ENCODE measurements around the gene ALDH18A1. TPM values are rescaled to one million over a fixed set of nuclear protein-coding genes. Genes with fewer than 3 reads are reported as not detected.

The ALDH18A1 gene
- total and polyA plus RNA-seq, 12 donors: 5.9 to 19.5 (median 12.9) TPM

DNA sequence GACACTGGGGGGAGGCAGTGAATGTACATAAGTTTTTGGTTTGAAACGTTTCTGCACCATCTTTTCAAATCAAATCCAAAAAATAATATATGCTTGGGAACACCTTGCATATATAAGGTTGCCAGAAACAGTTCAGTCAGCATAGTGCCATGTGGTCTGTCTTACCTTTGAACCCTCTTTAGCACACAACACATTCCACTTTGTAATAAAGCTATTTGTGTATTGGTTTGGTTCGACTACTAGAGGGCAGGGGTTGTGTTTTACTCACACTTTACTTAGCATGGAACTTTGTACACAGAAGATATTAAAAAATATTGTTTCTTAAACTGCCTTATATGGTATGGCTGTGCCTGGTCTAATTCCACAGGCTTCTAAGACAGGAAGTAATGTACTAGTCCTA, 43.2 kb downstream of the ALDH18A1 start:
- Histone ChIP-seq H3K36me3 (peaks cover 0 to 100% (median 59%) of the 10 kb centered on the region in 9 donors), H3K9me3 (no peaks in the 10 kb centered on the region), H3K27me3 (no peaks in the 10 kb centered on the region), H3K4me1 (no peaks in the 10 kb centered on the region), H3K4me3 (no peak overlapping the region), H3K27ac (no peak overlapping the region)
- ATAC-seq (no peak), DNase-seq (no peak)
- TF ChIP-seq, protein P1, sequence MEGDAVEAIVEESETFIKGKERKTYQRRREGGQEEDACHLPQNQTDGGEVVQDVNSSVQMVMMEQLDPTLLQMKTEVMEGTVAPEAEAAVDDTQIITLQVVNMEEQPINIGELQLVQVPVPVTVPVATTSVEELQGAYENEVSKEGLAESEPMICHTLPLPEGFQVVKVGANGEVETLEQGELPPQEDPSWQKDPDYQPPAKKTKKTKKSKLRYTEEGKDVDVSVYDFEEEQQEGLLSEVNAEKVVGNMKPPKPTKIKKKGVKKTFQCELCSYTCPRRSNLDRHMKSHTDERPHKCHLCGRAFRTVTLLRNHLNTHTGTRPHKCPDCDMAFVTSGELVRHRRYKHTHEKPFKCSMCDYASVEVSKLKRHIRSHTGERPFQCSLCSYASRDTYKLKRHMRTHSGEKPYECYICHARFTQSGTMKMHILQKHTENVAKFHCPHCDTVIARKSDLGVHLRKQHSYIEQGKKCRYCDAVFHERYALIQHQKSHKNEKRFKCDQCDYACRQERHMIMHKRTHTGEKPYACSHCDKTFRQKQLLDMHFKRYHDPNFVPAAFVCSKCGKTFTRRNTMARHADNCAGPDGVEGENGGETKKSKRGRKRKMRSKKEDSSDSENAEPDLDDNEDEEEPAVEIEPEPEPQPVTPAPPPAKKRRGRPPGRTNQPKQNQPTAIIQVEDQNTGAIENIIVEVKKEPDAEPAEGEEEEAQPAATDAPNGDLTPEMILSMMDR (IDR thresholded peaks at IDR 0.05): no peak
- intact Hi-C loops (cut with DNase I): loop anchor here in 1 of 10 donors (10.0 kb wide), 1 partner anchor 399 kb away; no protein-coding TSS in a partner anchor
- 93% methylated on average over 2 of the region's 2 CpGs for WGBS, 2 donors

DNA sequence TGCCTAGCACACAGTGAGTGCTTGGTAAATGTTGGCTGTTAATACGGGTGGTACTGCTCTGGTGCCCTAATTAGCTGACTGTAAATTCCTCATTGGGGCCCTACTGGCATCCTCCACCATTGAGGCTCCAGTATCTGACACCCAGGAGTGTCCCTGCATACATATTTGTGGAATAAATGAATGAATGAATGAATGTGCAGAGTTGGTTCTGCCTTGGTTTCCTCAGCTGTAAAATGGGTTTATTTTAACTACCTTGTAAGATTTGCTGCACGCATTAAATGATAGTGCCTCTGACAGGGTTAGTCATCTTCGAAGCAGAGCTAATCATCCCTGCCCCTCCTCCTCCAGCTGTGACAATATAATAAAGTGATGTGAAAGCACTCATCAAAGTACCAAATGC, 45.8 kb downstream of the ALDH18A1 start:
- Histone ChIP-seq H3K4me1 (peaks cover 0 to 9% (median 3%) of the 10 kb centered on the region in 9 donors), H3K27ac (no peak overlapping the region), H3K9me3 (no peaks in the 10 kb centered on the region), H3K4me3 (no peak overlapping the region), H3K36me3 (peaks cover 0 to 100% (median 38%) of the 10 kb centered on the region in 9 donors), H3K27me3 (no peaks in the 10 kb centered on the region)
- ATAC-seq: no peak
- intact Hi-C loops (cut with DNase I): loop anchor here in 1 of 10 donors (10.0 kb wide), 1 partner anchor 396 kb away; no protein-coding TSS in a partner anchor
- TF ChIP-seq, protein P1 (IDR thresholded peaks at IDR 0.05): no peak
- DNase-seq: no peak
- 97% methylated on average over 3 of the region's 3 CpGs for WGBS, 2 donors

DNA sequence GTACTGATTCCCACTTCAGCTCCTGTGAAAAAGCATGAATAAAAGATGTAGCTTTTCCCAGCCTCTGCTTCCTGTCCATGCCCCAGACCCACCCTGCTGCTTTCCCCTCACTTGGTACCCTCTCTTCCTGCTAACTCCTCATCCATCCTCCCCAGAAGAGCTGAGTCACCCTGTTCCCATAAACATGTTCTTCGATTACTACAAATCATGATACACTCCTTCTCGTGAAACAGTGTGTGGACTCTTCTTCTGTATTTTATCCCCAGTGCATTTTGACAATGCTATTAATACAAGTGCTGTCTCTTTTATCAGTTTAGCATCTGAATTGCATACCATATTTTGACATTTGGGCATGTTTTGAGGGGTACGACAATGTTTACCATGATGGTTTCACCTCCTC, 49.6 kb downstream of the ALDH18A1 start:
- Histone ChIP-seq H3K36me3 (peaks cover 0 to 74% (median 22%) of the 10 kb centered on the region in 9 donors), H3K4me3 (no peak overlapping the region), H3K9me3 (no peaks in the 10 kb centered on the region), H3K27me3 (no peaks in the 10 kb centered on the region), H3K4me1 (peaks cover 0 to 22% (median 16%) of the 10 kb centered on the region in 9 donors), H3K27ac (peak overlapping the region in 2 of 10 donors; percentile 15)
- WGBS, 2 donors: 76 to 85% methylated on average over 3 of the region's 3 CpGs
- TF ChIP-seq, protein P1 (IDR thresholded peaks at IDR 0.05): no peak
- ATAC-seq (peak in 1 of 8 donors; percentile 29), DNase-seq (no peak)
- intact Hi-C loops (cut with DNase I): loop anchor here in 3 of 10 donors (10.0 kb wide), 1 partner anchor 362 kb away; no protein-coding TSS in a partner anchor

DNA sequence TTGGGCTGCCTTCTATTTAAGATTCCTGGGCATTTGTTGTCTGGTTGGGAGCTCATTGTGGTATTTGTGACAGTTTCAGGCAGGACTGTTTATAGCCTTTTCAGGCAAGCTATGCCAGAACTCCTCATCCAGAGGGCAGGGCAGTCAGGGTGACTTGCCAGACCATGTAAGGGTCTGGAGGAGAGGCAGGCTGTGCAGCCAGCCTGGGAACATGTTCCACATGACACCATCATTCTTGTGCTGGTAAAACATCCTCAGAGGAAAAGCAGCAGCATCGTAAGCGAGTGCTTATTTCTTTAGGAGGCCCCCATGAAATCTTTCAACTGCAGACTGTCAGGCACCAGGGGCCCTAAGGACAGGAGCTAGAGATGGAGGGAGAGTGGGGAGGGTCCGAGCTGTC, 51.3 kb downstream of the ALDH18A1 start:
- TF ChIP-seq, protein P1 (IDR thresholded peaks at IDR 0.05): no peak
- DNase-seq: peak in 1 of 2 donors; percentile 26
- intact Hi-C loops (cut with DNase I): loop anchor here in 3 of 10 donors (10.0 kb wide), 1 partner anchor 360 kb away; no protein-coding TSS in a partner anchor
- no peaks in the 10 kb centered on the region for H3K9me3 ChIP-seq
- no peak overlapping the region for H3K4me3 ChIP-seq
- ATAC-seq: peak; percentile 49 to 86 (median 64)
- H3K36me3 ChIP-seq: peaks cover 0 to 56% (median 10%) of the 10 kb centered on the region in 9 donors
- H3K27me3 ChIP-seq: no peaks in the 10 kb centered on the region
- H3K27ac ChIP-seq: peak overlapping the region in 6 of 10 donors; percentile 61 to 82 (median 72)
- peaks cover 0 to 28% (median 18%) of the 10 kb centered on the region in 9 donors for H3K4me1 ChIP-seq
- WGBS, 2 donors: 55 to 83% methylated on average over 3 of the region's 3 CpGs
